GM12892 (cell line): ENCODE measurements around the gene OSBPL10.

Experiments used
- POLR2A ChIP-seq: IDR thresholded peaks from 2 replicates; pipeline ENCODE4 v1.6.1; 2011; ENCODE audit warnings: low read depth, low read length, control low read depth
- POLR2AphosphoS5 ChIP-seq: IDR thresholded peaks from 2 replicates; pipeline ENCODE4 v1.6.1; 2011; ENCODE audit warnings: low read depth, low read length, control low read depth
- TAF1 ChIP-seq: IDR thresholded peaks from 2 replicates; pipeline ENCODE4 v1.6.1; 2011; ENCODE audit warnings: low read depth, mild to moderate bottlenecking, control low read depth, low read length, borderline replicate concordance

- TF ChIP-seq POLR2A: no peak
- TF ChIP-seq POLR2AphosphoS5: no peak
- no peak for TF ChIP-seq TAF1
These were observed 45.5 kb upstream of the OSBPL10 start for GRCh38 chr3:32026593-32026992.
